GM18951 (cell line): ENCODE data around the gene SIRPA.

Experiments used
- POLR2A ChIP-seq: IDR thresholded peaks from 4 replicates; pipeline ENCODE4 v1.6.1; 2011; ENCODE audit warnings: mild to moderate bottlenecking; ENCODE audit not compliant: insufficient read length, insufficient read depth; ENCODE audit errors: extremely low read depth
- in situ Hi-C: fragments of 300-500 bp; cut with MboI; formaldehyde crosslinking; loops from one replicate; pipeline ENCODE4 v1.12.0; 2022; ENCODE audit warnings: low sequenced_read_pairs, mixed read lengths, inconsistent platforms; ENCODE audit not compliant: unreplicated experiment

The SIRPA gene

DNA sequence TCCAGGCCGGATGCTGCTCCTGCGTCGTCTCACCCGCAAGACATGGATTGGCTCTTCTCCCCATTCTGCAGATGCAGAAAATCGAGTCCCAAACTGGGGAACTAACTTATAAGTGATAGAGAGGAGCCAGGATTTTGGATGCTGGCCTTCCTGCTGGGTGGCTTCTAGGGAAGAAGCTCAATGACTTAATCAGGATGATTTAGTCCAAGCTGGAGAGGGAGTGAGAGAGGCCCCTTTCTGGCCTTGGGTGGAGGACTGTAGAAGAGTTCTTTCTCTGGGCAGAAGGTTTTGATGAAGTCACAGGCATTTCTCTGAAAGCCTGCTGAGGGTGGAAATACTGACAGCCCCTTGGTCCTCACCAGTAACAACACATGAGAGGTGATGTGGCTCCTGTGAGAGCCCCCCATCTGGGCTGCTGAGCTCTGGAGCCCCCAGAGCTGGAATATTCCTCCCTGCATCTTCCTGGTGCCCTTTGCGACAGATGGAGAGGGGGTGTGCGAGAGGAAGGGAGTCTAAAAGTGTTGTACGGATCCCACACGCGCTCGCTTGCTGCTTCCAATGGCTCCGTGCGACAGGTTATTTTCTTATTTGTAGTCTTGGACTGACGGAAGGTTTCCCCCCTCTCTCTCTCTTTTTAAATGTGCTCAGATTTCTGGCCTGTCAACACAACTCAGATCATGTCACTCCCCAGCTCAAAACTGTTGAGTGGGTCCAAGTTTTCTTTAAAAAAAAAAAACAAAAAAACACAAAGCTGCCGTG is 3.5 kb downstream of the SIRPA start:
- no peak for TF ChIP-seq POLR2A
- in situ Hi-C loops: no loop called here

DNA sequence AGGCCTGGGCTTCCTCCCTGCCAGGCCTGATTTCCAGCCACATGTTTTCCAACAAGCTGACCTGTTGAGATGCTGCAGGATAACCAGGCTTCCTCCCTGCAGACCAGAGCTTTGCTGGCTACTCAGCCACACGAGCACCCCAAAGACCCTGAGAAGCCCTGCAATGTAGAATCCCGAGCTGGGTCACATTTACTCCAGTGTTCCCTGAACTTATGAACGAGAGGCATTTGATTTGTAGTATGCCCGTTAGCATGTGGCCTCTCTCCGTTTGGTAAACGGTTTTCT is 4.0 kb downstream of the SIRPA start:
- TF ChIP-seq POLR2A: no peak

DNA sequence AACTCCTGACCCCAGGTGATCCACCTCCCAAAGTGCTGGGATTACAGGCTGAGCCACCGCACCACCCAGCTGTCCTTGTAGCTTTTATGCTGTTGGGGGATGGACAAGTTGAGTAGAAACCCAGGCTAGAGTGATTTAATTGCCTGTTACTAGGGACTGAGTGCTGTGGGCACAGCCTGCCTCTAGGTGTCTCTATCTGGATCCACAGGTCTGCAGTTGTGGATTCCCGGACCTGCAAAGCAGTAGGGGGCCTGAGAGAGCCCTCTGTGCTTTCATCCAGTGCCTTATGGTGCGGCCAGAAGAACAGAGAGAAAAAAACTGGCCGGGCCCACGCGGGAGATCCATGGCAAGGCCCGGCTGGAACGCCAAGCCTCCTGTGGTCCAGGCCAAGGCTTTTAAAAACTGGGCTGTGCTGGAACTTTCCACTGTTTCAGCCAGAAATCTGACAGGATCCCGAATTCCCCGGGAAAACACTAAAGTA is 5.2 kb downstream of the SIRPA start:
- TF ChIP-seq POLR2A: no peak
- in situ Hi-C loops: no loop called here

More for the DNA sequence above, 4.0 kb downstream of the SIRPA start:
- in situ Hi-C loops: no loop called here

DNA sequence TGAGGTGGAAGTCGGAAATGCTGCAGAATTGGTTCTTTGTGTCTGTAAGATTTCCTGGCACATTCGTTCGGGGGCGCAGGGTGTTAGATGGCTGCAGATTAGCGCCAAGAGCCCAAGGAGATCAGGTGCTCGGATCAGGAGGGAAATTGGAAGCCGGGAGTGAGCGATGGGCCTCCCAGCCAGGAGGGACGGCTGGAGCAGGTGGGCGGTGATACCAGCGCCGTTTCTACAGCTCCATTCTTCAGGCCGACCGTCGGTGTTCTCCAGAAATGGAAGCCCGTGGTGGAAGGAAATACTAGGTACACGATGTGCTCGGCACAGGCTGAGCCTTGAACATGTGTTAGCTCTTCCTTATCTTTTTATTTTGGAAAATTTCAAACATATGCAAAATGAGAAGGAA is 6.5 kb downstream of the SIRPA start:
- TF ChIP-seq POLR2A: no peak
- in situ Hi-C loops: no loop called here

DNA sequence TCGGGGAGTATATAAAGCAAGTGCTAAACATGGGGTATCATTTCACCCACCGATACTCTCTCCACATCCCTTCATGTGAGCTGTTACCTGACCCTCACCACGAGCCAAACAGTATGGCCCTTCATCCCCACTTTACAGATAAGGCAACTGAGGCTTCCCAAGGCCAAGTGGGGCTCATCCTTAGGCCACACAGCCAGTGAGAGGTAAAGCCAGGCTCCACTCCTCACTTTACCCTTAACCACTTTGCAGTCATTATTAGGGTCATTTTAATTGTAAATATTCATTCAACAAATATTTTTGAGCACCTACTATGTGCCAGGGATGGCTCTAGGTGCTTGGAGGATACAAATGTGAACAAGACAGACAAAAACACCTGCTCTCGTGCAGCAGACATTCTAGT is 7.0 kb downstream of the SIRPA start:
- in situ Hi-C loops: no loop called here
- TF ChIP-seq POLR2A: no peak

DNA sequence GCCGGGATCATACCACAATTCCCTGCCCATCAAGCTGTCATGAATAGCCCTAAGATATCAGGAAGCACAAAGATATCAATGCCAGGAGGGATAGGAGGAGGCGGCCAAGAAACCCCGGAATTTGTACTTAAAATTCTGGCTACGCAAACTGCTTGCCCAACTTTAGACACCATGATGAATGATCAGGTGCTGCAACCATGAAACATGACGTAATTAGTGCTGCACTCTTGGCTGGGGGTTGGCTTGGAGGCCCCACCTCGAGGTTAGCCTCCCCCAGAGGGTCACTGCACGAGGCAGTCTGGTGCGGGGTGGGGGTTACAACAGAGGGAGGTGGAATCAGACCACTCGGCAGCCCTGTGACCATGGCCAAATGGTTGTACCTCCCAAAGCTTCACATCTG is 8.9 kb downstream of the SIRPA start:
- in situ Hi-C loops: no loop called here
- no peak for TF ChIP-seq POLR2A

DNA sequence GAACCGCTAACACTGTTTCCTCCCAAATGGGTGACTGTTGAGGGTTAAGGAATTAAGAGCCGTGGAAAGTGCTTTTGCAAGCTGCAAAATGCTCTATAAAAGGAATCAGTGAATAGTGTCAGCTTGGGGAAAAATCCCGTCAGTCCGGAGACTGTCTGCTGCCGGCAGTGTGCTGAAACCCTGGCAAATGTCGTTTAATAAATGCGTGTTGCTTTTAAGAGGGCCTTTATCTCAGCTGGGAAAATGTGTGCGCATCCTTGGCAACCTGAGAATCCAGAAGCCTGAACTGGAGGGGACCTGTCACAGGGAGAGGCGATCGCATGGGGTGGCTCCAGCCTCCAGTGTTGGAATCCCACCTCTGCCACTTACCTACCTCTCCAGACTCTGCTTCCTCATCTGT is 9.8 kb downstream of the SIRPA start:
- no peak for TF ChIP-seq POLR2A
- in situ Hi-C loops: no loop called here

DNA sequence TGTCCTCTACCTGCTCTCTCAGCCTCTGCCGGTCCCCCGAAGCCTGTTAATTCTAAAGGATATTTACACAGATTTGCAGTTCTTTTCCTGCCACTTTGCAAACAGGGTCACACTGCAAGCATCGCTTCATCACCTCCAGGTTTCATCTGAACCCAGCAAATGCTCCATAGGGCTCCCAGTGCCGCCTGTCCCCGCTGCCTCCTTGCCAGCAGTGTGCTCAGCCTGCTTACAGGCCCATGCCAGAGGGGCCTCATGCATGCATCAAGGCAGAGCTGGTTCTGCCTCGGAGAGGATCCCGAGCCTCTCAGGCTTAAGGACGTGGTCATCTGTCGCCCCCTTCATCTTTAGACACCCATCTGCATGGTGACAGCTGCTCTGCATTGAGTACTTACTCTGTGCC is 10.5 kb downstream of the SIRPA start:
- TF ChIP-seq POLR2A: no peak
- in situ Hi-C loops: no loop called here

DNA sequence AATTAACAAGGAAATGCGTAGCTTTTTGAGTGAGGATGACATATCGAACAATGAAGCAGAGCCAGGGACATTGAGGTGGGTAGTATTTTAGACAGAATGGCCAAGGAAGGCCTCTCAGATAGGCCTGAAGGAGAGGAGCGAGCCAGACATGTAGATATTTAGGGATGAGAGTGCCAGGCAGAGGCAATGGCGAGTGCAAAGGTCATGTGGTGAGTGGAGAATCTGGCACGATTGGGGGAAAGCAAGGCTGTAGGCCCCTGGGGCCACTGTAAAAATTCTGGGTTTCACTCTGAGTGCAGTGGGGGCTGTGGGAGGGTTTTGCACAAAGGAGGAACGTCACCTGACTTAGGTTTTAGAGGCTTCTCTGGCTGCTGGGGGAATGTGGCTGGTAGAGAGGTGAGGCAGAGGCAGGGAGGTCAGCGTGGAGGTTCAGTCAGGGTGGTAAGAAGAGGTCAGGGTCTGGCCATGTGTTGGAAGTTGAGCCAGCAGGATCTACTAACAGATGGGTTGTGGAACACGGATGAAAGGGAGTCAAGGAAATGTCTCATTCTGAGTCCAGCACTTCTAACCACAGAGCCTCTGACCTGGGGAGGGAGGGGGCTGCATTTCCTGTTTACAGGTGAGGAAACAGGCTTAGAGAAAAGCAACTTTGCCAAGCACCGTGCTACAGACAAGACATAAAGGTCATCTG is 11.3 kb downstream of the SIRPA start:
- no peak for TF ChIP-seq POLR2A
- in situ Hi-C loops: no loop called here

DNA sequence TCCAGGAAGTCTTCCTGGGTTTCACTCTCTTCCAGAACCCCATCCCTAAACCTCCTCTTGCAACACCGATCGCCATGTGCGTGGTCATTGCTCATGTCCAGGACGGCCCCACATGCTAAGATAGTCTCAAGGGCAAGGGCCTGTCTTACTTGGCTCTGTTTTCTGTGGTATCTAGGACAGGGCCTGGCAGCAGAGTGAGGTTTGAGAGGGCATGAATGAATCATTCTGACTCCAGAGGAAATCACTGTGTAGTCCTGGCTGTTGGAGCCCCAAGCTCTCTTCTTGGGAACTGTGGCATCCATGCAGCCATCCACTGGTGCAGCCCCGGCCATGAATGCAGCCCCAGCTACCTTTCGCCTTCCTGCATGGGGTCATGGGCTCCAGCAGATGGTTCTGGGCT is 12.4 kb downstream of the SIRPA start:
- TF ChIP-seq POLR2A: no peak
- in situ Hi-C loops: no loop called here

DNA sequence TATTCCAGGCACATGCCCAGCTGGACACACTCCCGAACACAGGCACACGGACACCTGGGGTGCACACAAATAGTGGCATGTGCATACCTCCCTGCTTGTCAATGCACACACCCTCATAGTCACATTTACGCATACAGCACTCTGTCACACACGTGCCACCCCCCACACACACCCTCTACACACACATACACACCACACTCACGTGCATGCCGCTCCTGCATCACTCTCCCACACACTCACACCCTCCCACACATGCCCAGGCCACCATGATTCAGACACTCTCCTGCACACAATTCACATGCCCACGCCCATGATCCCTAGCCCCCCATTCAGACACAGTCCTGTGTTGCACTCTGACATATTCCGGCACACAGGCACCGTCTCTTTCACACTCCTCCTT is 13.0 kb downstream of the SIRPA start:
- in situ Hi-C loops: no loop called here

DNA sequence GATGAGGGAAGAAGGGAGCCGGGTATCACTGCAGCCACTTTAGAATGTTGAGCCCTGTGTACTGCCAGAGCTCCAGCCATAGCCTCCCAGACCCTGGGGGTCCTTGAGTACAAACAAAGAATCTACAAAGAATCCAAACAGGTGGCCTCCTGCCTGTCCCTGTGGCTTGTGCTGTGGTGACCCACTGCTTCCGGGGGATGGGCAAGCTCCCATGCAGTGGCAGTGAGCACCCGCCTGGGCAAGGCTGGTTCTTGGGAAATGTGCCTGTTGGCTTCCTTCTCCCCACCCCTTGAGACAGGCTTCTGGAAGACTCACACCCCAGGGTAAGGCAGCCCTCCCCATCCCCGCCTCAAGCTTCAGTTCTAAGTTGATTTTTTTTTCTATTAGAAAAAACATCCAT is 13.9 kb downstream of the SIRPA start:
- in situ Hi-C loops: no loop called here
- TF ChIP-seq POLR2A: no peak

More for the DNA sequence above, 13.0 kb downstream of the SIRPA start:
- TF ChIP-seq POLR2A: no peak

DNA sequence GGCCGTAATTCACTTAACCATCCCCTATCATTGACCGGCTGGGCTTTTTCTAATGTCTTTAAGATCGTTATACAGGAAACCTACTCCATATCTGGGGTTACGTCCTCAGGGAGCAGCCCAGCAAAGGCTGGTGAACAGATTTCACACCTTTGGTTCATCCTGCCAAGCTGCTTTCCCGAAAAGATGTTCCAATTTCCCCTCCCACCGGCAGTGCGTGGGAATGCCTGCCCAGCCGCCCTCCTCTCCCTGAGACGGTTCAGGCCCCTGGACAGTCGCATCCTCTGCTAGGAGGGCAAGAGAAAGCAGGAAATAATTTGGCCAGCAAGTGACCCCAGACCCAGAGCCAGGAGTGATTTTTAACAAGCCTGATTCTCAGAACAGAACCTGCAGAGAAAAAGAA is 16.3 kb downstream of the SIRPA start:
- in situ Hi-C loops: no loop called here
- no peak for TF ChIP-seq POLR2A

DNA sequence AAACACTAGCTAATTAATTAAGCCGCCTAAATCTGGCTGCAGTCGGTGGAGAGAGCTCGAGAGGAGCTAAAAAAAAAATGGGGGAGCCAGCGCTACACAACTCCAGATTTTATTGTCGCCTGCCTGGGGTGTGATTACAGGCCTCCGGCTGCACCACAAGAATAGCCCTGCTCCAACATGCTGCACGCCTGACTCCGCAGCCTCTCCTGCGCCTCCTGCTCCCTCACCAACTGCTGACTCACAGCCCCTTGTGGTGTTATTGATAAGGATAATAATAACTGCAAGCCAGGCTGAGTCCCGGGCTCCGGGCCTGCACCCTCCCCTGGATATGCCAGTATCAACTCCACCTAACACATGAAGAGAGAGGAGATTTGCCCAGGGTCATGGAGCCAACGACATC is 16.8 kb downstream of the SIRPA start:
- in situ Hi-C loops: no loop called here
- no peak for TF ChIP-seq POLR2A
